HG03469 (cell line): ENCODE measurements around the gene AGPAT2.

Experiments
- ATAC-seq: cut with Tn5 transposase; IDR thresholded peaks from one replicate; pipeline ENCODE4 v1.9.1; 2021; ENCODE audit warnings: mild to moderate bottlenecking, moderate library complexity, moderate number of reproducible peaks; ENCODE audit not compliant: unreplicated experiment

Gene AGPAT2

GRCh38 chr9:136665111-136665703, 22.1 kb downstream of the AGPAT2 start:
- ATAC-seq = no peak

- no peak for ATAC-seq
Measured at GRCh38 chr9:136664000-136664915, 23.0 kb downstream of the AGPAT2 start.

- ATAC-seq = no peak
Measured at GRCh38 chr9:136662656-136663581, 24.3 kb downstream of the AGPAT2 start, which contains the start of gene EGFL7. TSS of gene EGFL7 (plus strand) at chr9:136662916. CDS start at chr9:136668283, 5,367 bp downstream.

GRCh38 chr9:136662326-136662655, 25.0 kb downstream of the AGPAT2 start:
- no peak for ATAC-seq

- ATAC-seq = no peak
Measured at GRCh38 chr9:136661641-136662325, 25.5 kb downstream of the AGPAT2 start.

GRCh38 chr9:136660971-136661550, 26.2 kb downstream of the AGPAT2 start:
- no peak for ATAC-seq

GRCh38 chr9:136659861-136660784, 27.1 kb downstream of the AGPAT2 start:
- ATAC-seq = no peak

- no peak for ATAC-seq
Measured at GRCh38 chr9:136658849-136659535, 28.3 kb downstream of the AGPAT2 start.

- no peak for ATAC-seq
Measured at GRCh38 chr9:136657974-136658848, 29.0 kb downstream of the AGPAT2 start.

GRCh38 chr9:136656795-136657611, 30.3 kb downstream of the AGPAT2 start:
- ATAC-seq = no peak

GRCh38 chr9:136656183-136656738, 31.0 kb downstream of the AGPAT2 start:
- no peak for ATAC-seq

- no peak for ATAC-seq
Measured at GRCh38 chr9:136655536-136656182, 31.6 kb downstream of the AGPAT2 start.

- ATAC-seq = no peak
Measured at GRCh38 chr9:136654820-136655535, 32.3 kb downstream of the AGPAT2 start.

- ATAC-seq = no peak
Measured at GRCh38 chr9:136653323-136654079, 33.8 kb downstream of the AGPAT2 start.

- no peak for ATAC-seq
Measured at GRCh38 chr9:136651860-136652259, 35.4 kb downstream of the AGPAT2 start.
